WTC11 (cell line): ENCODE measurements around the gene GCAT. TPM values are rescaled to one million over a fixed set of nuclear protein-coding genes. Genes with fewer than 3 reads are reported as not detected.

Experiments used
- ATAC-seq: fragments of 200-7000 bp; cut with Tn5 transposase; 2 replicates; pipeline ENCODE4 v1.10.0; 2021; ENCODE audit warnings: mild to moderate bottlenecking, moderate library complexity
- CTCF ChIA-PET: fragments of 300-600 bp; sonication (Branson Sonifier 250); formaldehyde crosslinking; loops from one replicate; lab custom pipeline; 2021; ENCODE audit warnings: antibody characterized with exemption; lab: Charles Lee
- POLR2A ChIA-PET: fragments of 350-600 bp; sonication (Branson Sonifier 250); formaldehyde crosslinking; loops from one replicate; lab custom pipeline; 2021; ENCODE audit warnings: antibody characterized with exemption; lab: Charles Lee
- DNase-seq: peaks from one replicate; pipeline ENCODE4 v3.0.0; 2021; ENCODE audit warnings: low spot score
- H3K27ac Mint-ChIP-seq: 2 replicates; pipeline ENCODE4 v1.8.0; 2021; ENCODE audit warnings: mixed read lengths
- H3K27me3 Mint-ChIP-seq: 2 replicates; pipeline ENCODE4 v1.8.0; 2021; ENCODE audit warnings: low read depth, mild to moderate bottlenecking, moderate library complexity, mixed read lengths
- H3K36me3 Mint-ChIP-seq: 2 replicates; pipeline ENCODE4 v1.8.0; 2021; ENCODE audit warnings: mixed read lengths
- H3K4me1 Mint-ChIP-seq: 2 replicates; pipeline ENCODE4 v1.8.0; 2022; ENCODE audit warnings: mixed read lengths
- H3K4me3 Mint-ChIP-seq: 2 replicates; pipeline ENCODE4 v1.8.0; 2021; ENCODE audit warnings: mild to moderate bottlenecking, moderate library complexity, mixed read lengths
- H3K9me3 Mint-ChIP-seq: 2 replicates; pipeline ENCODE4 v1.8.0; 2021; ENCODE audit warnings: mixed read lengths
- ARID4B ChIP-seq: sonication (generic); formaldehyde crosslinking; IDR thresholded peaks from 2 replicates; pipeline ENCODE4 v1.8.0; 2023; ENCODE audit warnings: missing genetic modification reagents, mild to moderate bottlenecking, borderline replicate concordance
- ATF6 ChIP-seq: sonication (generic); formaldehyde crosslinking; IDR thresholded peaks from 2 replicates; pipeline ENCODE4 v1.8.1; 2023; ENCODE audit warnings: mild to moderate bottlenecking, missing genetic modification reagents
- CREB1 ChIP-seq: sonication (generic); formaldehyde crosslinking; IDR thresholded peaks from 2 replicates; pipeline ENCODE4 v1.8.0; 2023; ENCODE audit warnings: mild to moderate bottlenecking, missing genetic modification reagents
- ELF4 ChIP-seq: sonication (generic); formaldehyde crosslinking; IDR thresholded peaks from 2 replicates; pipeline ENCODE4 v1.8.1; 2022; ENCODE audit warnings: low read depth, mild to moderate bottlenecking, moderate library complexity, missing genetic modification reagents
- GTF2I ChIP-seq: fragments of 250-450 bp; sonication (Bioruptor Pico); conservative IDR thresholded peaks from 2 replicates; pipeline ENCODE4 v1.4.0; 2021; ENCODE audit warnings: mild to moderate bottlenecking
- JUN ChIP-seq: sonication (generic); formaldehyde crosslinking; IDR thresholded peaks from 2 replicates; pipeline ENCODE4 v1.8.0; 2023; ENCODE audit warnings: mild to moderate bottlenecking, missing genetic modification reagents
- KAT7 ChIP-seq: sonication (generic); formaldehyde crosslinking; IDR thresholded peaks from 2 replicates; pipeline ENCODE4 v1.8.1; 2023; ENCODE audit warnings: missing genetic modification reagents, mild to moderate bottlenecking, borderline replicate concordance
- MYBL2 ChIP-seq: sonication (generic); formaldehyde crosslinking; IDR thresholded peaks from 2 replicates; pipeline ENCODE4 v1.8.1; 2023; ENCODE audit warnings: mild to moderate bottlenecking, moderate library complexity, missing genetic modification reagents
- NR2C2 ChIP-seq: sonication (generic); formaldehyde crosslinking; IDR thresholded peaks from 2 replicates; pipeline ENCODE4 v1.8.0; 2022; ENCODE audit warnings: mild to moderate bottlenecking, missing genetic modification reagents
- NR3C1 ChIP-seq: sonication (generic); formaldehyde crosslinking; conservative IDR thresholded peaks from 2 replicates; pipeline ENCODE4 v1.8.1; 2023; ENCODE audit warnings: low read depth, mild to moderate bottlenecking, missing genetic modification reagents
- PRRX2 ChIP-seq: fragments of 250-450 bp; sonication (Bioruptor Pico); IDR thresholded peaks from 2 replicates; pipeline ENCODE4 v1.8.0; 2021; ENCODE audit warnings: mild to moderate bottlenecking
- SMAD3 ChIP-seq: sonication (generic); formaldehyde crosslinking; IDR thresholded peaks from 2 replicates; pipeline ENCODE4 v1.8.0; 2022; ENCODE audit warnings: missing genetic modification reagents, mild to moderate bottlenecking, borderline replicate concordance
- TEAD4 ChIP-seq: sonication (generic); formaldehyde crosslinking; IDR thresholded peaks from 2 replicates; pipeline ENCODE4 v1.8.0; 2022; ENCODE audit warnings: mild to moderate bottlenecking, missing genetic modification reagents
- ZNF121 ChIP-seq: sonication (generic); formaldehyde crosslinking; IDR thresholded peaks from 2 replicates; pipeline ENCODE4 v1.8.0; 2023; ENCODE audit warnings: missing genetic modification reagents
- ZNF232 ChIP-seq: sonication (generic); formaldehyde crosslinking; IDR thresholded peaks from 2 replicates; pipeline ENCODE4 v1.8.0; 2022; ENCODE audit warnings: mild to moderate bottlenecking, missing genetic modification reagents
- ZNF263 ChIP-seq: sonication (generic); formaldehyde crosslinking; IDR thresholded peaks from 2 replicates; pipeline ENCODE4 v1.8.1; 2022; ENCODE audit warnings: low read depth, mild to moderate bottlenecking, moderate library complexity, missing genetic modification reagents
- ZNF281 ChIP-seq: sonication (generic); formaldehyde crosslinking; IDR thresholded peaks from 2 replicates; pipeline ENCODE4 v1.8.0; 2023; ENCODE audit warnings: mild to moderate bottlenecking, missing genetic modification reagents
- ZNF425 ChIP-seq: fragments of 250-450 bp; sonication (Bioruptor Pico); conservative IDR thresholded peaks from 2 replicates; pipeline ENCODE4 v1.9.0; 2021; ENCODE audit warnings: mild to moderate bottlenecking
- ZSCAN18 ChIP-seq: fragments of 250-450 bp; sonication (Bioruptor Pico); IDR thresholded peaks from 2 replicates; pipeline ENCODE4 v2.1.2; 2022; ENCODE audit warnings: mild to moderate bottlenecking, moderate library complexity
- total RNA-seq: library from RNA; stranded (reverse); gene quantifications from 3 replicates; pipeline ENCODE4 v1.2.3, GENCODE V29; 2021

Gene GCAT
- total RNA-seq, 1 experiment from 2014 or later: 33.0 TPM

GRCh38 chr22:37830093-37830842 is 22.5 kb downstream of the GCAT start (continued):
- TF ChIP-seq ARID4B (CRISPR knock-in tag) (no peak), ZSCAN18 (CRISPR knock-in tag) (no peak), TEAD4 (no peak)

GRCh38 chr22:37831472-37831871 is 23.7 kb downstream of the GCAT start:
- no peak for DNase-seq
- ATAC-seq: no peak
- Mint-ChIP-seq H3K4me3 (no peak overlapping the region), H3K9me3 (no peaks in the 10 kb centered on the region), H3K36me3 (peaks cover 8% of the 10 kb centered on the region), H3K27ac (no peak overlapping the region), H3K27me3 (no peaks in the 10 kb centered on the region), H3K4me1 (no peaks in the 10 kb centered on the region)
- no peak for TF ChIP-seq MYBL2 (CRISPR knock-in tag)
- TF ChIP-seq ZNF425 (CRISPR knock-in tag): no peak
- TF ChIP-seq TEAD4: no peak
- TF ChIP-seq JUN (CRISPR knock-in tag): no peak
- TF ChIP-seq CREB1: no peak
- no peak for TF ChIP-seq ELF4
- no peak for TF ChIP-seq NR2C2 (CRISPR knock-in tag)
- no peak for TF ChIP-seq ZNF121 (CRISPR knock-in tag)
- no peak for TF ChIP-seq ZNF263
- TF ChIP-seq KAT7 (CRISPR knock-in tag): no peak
- TF ChIP-seq SMAD3 (CRISPR knock-in tag): no peak
- ChIA-PET POLR2A (no interaction called here), CTCF (interaction anchor here (0.5 to 5.0 kb wide), 2 partner anchors 13 to 32 kb away, joined by 3 to 27 read pairs; no protein-coding TSS in a partner anchor)

- DNase-seq (no peak), ATAC-seq (no peak)
- POLR2A ChIA-PET: no interaction called here
- Mint-ChIP-seq H3K9me3 (no peaks in the 10 kb centered on the region), H3K27me3 (no peaks in the 10 kb centered on the region), H3K36me3 (peaks cover 8% of the 10 kb centered on the region), H3K4me3 (no peak overlapping the region), H3K27ac (no peak overlapping the region), H3K4me1 (no peaks in the 10 kb centered on the region)
- CTCF ChIA-PET: no interaction called here
- TF ChIP-seq ZNF232 (CRISPR knock-in tag) (no peak), ZNF281 (CRISPR knock-in tag) (no peak), ATF6 (no peak), NR3C1 (CRISPR knock-in tag) (no peak), PRRX2 (no peak), GTF2I (CRISPR knock-in tag) (no peak)
Measured at GRCh38 chr22:37832022-37832857, 24.5 kb downstream of the GCAT start.
